Raji (cell line): ENCODE results near the gene ACBD7.

Experiments
- POLR2A ChIP-seq: IDR thresholded peaks from 2 replicates; pipeline ENCODE4 v1.6.1; 2011; ENCODE audit warnings: low read depth, low read length, control low read depth; ENCODE audit not compliant: insufficient read depth

ACBD7 gene

GRCh38 chr10:15059914-15060313, 28.7 kb downstream of the ACBD7 start:
- TF ChIP-seq POLR2A: no peak

GRCh38 chr10:15058689-15059088, 29.9 kb downstream of the ACBD7 start:
- TF ChIP-seq POLR2A: no peak

- no peak for TF ChIP-seq POLR2A
Measured at GRCh38 chr10:15053061-15053460, 35.5 kb downstream of the ACBD7 start.

GRCh38 chr10:15052121-15052520, 36.5 kb downstream of the ACBD7 start:
- no peak for TF ChIP-seq POLR2A

- no peak for TF ChIP-seq POLR2A
Measured at GRCh38 chr10:15049533-15049932, 39.0 kb downstream of the ACBD7 start.

GRCh38 chr10:15046626-15047025, 42.0 kb downstream of the ACBD7 start:
- TF ChIP-seq POLR2A: no peak

- no peak for TF ChIP-seq POLR2A
Measured at GRCh38 chr10:15045380-15045779, 43.2 kb downstream of the ACBD7 start.

GRCh38 chr10:15043674-15044073, 44.9 kb downstream of the ACBD7 start, which contains the start of gene OLAH:
OLAH (plus strand) TSS chr10:15043943; CDS start chr10:15047289, 3,346 bp downstream.
- no peak for TF ChIP-seq POLR2A

- no peak for TF ChIP-seq POLR2A
Measured at GRCh38 chr10:15038416-15038815, 50.2 kb downstream of the ACBD7 start.

GRCh38 chr10:15037691-15038090, 50.9 kb downstream of the ACBD7 start:
- TF ChIP-seq POLR2A: no peak

GRCh38 chr10:15035385-15036301, 52.9 kb downstream of the ACBD7 start:
- TF ChIP-seq POLR2A: no peak

GRCh38 chr10:15027741-15028140, 60.8 kb downstream of the ACBD7 start:
- TF ChIP-seq POLR2A: no peak
